T follicular helper cell (primary cell): ENCODE results near the gene DLG1.

Experiments
- DNase-seq: peaks from one replicate; pipeline ENCODE4 v3.0.0-alpha.2; 2020; ENCODE audit warnings: low read depth
- total RNA-seq, 2 experiments: gene quantifications; one replicate each; lab custom pipeline; 2026; lab: John Stamatoyannopoulos, UW

The DLG1 gene
- total RNA-seq = 76.5 to 85.1 reads per million in 2 experiments

DNA sequence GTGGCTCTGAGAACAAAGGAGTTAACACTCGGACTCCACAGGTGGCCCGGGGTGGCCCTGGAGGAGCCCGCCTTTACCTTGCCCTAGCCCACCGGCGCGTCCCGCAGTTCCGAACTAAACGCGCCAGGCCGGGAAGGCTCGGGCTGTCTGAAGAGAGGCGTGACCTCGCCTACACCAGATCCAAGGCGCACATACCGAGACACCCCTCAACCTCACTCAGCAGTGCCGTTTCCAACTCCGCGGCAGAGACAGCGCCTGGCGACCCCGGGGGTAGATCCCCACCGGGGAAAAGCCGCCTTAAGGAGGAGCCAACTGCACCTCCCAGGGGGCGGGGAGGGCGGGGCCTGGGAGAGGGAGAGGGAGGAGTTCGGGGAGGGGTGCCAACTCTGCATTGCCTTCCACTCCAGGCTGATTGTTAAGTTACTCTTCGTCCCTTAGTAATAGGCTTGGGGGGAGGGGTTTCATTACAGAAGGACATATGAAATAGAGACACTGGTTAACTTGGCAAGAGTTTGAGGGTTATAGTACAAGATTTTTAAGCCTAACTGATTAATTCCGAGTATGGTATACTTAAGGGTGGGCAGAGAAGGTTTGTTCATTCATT is at the start of gene DLG1:
Gene DLG1, minus strand, starts transcription at position 272 of the 604 bp plus-strand sequence. CDS start 1,408 bp downstream, outside the sequence.
- DNase-seq = peak; percentile 78

DNA sequence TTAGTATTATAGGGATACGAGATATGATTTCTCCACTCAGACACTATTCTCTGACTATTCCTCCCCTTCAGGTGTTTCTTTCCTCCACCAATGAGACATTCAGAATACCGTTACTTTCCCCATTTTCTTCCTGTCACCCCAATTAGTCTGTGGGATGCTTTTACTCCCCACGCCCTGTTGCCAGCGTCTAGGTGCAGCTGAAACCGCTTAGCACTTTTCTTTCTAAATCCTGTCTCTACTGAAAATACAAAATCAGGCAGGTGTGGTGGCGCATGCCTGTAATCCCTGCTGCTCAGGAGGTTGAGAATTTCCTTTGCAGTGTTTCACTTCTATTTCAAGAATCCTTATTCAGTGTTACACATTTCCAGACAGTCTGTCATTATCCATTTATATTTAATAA is 49.6 kb upstream of the DLG1 start:
- no peak for DNase-seq

- DNase-seq = no peak
Measured at GRCh38 chr3:197345390-197345789, 47.0 kb upstream of the DLG1 start.

DNA sequence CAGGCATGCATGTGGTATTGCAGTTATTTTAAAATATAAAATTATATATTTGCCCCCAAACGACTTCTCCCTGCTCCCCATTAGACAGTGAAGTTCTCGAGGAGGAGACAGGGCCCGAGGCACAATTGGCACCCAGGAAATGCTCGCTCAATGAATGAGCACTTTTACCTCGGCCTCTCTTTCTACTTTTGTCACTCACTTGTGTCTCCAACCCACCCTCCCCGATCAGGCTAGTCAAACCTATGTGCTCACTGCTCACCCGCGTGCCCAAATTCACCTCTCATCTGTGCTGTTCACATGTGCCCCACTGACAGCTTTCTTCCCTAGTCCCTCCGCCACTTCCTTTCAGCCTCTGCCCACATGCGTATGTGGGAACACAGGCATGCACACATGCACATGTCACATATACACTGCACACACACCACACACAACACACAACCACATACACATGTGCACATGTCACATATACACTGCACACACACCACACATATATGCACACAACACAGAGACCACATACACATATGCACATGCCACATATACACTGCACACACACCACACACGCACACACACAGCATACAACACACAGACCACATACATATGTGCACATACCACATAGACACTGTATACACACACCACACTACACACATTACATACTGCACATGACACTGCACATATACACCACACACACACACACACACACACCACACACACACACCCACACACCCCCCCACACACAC is 46.3 kb upstream of the DLG1 start:
- DNase-seq = no peak

DNA sequence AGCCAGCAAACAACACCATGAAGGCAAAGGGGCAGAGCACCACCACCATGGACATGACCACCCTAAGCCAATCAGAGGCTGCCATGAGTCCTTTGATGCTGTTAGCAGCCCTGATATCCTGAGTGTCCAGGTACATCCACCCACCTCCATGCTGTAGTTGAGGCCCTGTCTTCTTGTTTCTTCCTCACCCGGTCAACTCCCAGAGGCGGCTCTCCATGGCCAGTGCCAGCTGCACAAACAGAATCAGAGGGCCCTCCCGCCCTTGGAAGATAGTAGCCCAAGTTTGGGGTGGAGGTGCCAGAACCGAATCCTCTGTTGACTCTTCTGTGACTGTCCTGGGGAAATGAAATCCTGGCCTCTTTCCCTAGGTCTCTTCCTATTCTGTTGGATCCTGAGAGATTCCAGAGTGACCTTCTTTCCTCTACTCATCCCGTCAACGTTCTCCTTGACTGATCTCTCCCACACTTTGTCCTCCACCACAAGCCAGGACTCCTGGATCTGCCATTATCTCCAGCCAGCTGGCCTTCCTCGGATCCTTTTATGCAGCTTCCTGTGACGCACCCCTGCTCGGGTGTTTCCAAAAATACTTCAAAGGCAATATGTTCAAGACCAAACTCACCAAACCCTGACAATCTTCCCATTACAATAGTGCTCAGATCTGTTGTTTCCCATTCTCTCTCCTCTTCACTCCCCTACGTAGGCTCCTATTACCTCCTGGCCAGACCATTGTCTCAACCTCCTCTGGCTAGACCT is 45.4 kb upstream of the DLG1 start:
- DNase-seq = no peak

GRCh38 chr3:197343111-197343510 is 44.7 kb upstream of the DLG1 start:
- DNase-seq = no peak

DNA sequence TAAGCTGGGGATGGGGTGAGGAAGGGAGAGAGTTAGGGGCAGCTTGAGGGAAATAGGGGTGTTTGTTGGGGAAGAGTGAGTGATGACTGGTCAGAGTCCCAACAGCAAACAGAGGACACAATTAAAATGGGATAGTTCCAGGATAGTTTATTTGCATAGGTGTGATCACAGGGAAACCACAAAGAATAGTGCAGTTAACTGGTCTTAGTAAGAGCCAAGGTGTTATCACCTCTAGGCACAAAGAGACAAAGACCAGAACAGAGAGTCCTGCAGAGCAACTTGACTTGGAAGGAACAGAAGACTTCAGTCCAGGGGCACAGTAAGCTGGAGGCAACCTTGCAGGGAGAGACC is 42.1 kb upstream of the DLG1 start:
- no peak for DNase-seq

DNA sequence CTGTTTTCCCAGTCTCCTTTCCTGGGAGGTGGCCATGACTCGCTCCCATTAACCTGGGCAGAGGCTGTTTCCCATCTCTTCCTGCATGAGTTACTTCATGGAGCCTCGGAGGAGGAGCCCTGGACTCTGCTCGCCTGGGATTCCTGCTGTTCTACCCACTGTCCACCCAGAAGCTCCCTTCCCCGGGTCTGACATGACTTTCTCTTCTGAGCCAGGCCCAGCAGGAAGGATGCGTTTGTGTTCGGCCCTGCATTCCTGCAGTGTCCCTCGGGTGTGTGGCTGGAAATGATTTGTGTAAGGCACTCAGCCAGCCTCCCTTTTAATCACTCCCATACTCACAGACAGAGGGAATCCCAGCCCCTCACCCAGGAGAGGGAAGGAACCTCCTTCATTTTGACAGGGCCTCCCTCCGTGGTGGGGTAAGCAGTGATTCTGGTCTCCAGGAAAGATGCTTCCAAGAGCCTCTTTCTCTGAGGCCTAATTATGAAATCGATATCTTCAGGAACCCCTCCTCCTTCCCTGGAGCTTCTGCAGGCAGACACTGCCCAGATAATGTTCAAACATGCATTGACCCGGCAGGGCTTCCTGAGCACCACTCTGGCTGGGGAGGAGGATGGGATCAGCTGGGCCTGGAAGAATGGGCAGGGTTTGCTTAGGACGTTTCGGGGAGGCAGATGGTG is 41.6 kb upstream of the DLG1 start:
- no peak for DNase-seq

- DNase-seq = no peak
Measured at GRCh38 chr3:197338586-197338985, 40.2 kb upstream of the DLG1 start.

DNA sequence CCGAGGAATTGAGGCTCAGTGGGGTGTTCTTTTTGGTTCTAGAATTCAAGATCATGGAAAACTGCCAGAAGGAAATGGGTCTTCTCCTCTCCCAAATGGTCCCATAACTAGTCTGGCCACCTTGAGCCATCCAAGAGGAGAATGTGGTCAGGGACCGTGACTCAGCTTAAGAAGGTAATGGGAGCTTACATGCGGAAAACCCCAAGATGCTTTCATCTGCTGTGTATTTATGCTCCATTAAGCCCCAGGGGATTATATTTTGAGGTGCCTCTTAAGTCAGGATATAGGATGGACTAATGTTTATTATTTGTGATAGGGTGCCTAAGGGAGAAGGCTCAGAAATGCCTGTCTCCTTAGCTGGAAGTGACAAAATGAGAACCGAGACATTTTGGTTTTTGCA is 39.2 kb upstream of the DLG1 start:
- DNase-seq = no peak

DNA sequence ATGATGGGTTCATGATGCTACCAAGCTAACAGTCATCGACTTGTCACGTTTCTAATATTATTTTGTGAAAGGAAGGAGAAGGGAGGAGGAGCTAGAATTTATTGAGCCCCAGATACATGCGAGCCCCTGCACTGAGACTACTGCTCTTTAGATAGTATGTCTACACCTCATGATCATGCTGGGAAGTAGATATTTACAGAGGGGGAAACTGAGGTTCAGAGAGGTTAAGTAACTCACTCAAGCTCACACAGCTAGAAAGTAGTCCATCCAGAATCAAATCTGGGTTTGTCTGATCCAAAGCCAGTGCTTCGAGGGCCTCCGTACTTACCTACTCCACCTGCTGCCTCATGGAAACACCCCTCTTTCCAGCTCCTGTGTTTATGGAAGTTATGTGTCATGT is 38.8 kb upstream of the DLG1 start:
- no peak for DNase-seq

DNA sequence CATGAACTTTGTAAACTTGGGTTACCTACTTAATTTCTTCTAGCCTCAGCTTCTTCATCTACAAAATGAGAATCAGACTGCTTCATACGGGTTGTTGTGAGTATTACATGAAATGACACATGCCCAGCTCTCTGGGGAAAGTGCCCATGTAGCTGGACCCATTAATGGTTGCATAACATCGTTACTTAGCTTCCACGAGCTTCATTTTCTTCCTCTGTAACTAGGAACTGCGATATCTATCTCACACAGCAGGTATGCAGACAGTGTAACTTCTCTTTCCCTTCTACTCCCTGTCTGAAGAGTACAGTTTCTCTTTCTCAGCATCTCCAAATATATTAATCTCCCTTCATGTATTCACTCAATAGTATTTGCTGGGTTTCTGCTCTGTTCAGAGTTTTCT is 37.9 kb upstream of the DLG1 start:
- no peak for DNase-seq

GRCh38 chr3:197335428-197336132 is 37.2 kb upstream of the DLG1 start:
- no peak for DNase-seq

DNA sequence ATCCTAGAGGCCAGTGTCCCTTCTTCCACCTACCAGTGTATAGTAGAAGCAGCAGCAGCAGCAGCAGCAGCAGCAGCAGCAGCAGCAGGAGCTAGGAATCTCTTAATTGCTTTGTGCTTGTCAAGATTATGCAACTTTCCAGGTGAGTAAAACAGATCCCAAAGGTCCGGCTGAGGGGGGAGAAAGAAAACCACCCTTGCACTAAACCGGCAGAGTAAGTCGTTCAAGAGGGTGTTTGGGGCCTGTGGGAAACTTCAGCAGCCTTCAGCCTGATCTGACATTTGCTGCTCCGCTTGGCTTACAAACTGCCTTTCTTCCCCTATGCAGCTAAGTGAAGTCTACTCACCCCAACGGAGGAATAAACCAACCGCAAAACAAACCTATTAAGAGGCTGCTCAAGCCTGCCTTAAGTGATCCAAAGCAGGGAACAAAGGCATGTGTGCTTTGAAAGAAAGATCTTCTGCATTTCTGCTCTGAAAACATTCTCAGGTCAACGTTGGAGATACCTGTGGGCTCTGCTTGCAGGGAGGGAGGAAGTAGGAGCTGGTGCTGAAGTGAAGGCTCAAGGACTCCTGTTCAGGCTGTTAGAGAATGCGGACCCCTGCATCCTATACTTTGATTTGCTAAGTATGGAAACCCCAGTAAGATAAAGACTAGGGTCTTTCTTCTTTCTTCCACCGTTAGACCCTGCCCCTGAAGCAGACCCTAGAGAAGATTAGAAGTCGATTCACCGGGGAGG is 35.7 kb upstream of the DLG1 start:
- no peak for DNase-seq

- no peak for DNase-seq
Measured at GRCh38 chr3:197331131-197331530, 32.7 kb upstream of the DLG1 start.

- no peak for DNase-seq
Measured at GRCh38 chr3:197329382-197329781, 31.0 kb upstream of the DLG1 start.

DNA sequence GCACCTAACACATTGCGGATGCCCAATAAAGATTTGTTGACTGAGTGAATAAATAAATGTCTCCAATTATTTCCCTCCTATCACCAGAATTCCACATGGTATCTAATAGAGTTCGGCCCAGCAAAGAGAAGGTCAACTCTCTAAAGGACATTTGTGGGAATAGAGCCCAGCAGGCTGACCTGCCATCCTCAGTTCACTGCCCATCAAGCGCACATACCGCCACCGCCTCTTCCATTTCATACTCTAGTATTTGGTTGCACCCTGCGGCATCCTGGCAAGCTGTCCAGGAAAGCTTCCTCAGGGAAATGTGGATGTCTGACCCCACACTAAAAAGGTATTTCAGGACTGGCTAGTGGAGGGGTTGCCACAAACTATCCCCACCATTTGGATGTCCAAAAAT is 29.8 kb upstream of the DLG1 start:
- DNase-seq = no peak

DNA sequence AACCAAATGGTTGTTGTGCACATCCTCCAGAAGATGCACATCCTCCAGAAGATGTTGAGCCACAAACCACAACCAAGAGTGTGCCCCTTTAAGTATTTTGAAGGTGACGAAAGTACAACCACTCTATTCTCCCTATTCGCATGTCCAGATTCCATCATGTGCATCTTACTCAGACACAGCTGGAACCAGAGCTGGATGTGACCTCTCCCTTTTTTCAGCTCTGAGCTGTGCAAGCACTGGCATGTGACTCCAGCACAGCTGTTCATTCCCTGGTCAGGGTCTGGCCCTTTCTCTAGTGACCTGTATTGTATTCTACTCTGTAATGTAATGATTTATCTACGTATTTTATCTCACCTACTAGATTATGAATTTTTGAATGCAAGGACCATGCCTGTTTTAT is 29.3 kb upstream of the DLG1 start:
- DNase-seq = no peak

DNA sequence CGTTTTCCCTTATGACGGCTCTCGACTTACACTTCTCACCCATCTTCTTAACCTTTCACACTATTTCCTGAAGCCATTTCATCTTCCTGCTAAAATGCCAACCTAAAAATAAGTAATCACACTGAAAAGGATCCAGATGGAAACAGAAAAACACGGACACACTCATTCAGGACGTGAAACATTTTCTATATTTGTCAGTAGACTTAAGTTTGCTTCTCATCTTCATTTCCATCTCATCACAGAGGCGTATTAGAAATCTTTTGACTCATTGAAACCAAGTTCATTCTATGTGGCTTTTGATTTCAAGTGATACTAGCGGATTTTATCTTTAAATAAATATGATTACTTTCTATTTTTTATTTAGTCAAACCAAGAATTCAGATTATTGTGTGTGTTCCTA is 27.4 kb upstream of the DLG1 start:
- DNase-seq = no peak

GRCh38 chr3:197322149-197322548 is 23.7 kb upstream of the DLG1 start:
- DNase-seq = no peak

DNA sequence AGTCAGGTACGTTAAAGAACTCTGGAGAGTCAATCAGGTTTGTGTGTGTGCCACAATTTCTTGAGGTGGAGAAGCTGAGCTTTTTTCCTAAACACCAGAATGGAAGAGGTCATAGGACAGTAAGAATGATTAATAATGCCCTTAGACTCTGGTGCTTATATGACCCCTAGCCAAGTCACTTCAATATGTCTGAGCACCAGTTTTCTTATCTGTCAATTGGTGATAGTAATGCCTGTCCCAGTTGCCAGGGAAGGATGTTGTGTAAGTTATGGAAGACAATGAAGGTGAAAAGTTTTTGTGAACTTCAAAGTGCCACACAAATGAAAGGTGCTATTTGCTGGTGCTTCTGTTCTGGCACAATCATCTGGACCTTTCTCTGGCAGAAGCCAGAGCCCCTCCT is 22.2 kb upstream of the DLG1 start:
- DNase-seq = no peak
